Posterior cingulate gyrus (tissue), 11 donors: ENCODE measurements around the gene SAMHD1.
"Not testable (repeated sequence)": the region's sequence is repeated elsewhere in the genome, so short reads cannot be mapped to it uniquely, and the experiment has no call there.

ENCODE experiments used
- DNase-seq, 10 donors: peaks; one replicate each; pipeline versions ENCODE4 v3.0.0 to v3.0.0-alpha.2; 2020 to 2021; ENCODE audit warnings: mixed read lengths in 3 of 10
- intact Hi-C: fragments of 100-400 bp; cut with DNase I; formaldehyde crosslinking; loops from one replicate; pipeline ENCODE4 v1.15.1; 2023

SAMHD1 gene

DNA sequence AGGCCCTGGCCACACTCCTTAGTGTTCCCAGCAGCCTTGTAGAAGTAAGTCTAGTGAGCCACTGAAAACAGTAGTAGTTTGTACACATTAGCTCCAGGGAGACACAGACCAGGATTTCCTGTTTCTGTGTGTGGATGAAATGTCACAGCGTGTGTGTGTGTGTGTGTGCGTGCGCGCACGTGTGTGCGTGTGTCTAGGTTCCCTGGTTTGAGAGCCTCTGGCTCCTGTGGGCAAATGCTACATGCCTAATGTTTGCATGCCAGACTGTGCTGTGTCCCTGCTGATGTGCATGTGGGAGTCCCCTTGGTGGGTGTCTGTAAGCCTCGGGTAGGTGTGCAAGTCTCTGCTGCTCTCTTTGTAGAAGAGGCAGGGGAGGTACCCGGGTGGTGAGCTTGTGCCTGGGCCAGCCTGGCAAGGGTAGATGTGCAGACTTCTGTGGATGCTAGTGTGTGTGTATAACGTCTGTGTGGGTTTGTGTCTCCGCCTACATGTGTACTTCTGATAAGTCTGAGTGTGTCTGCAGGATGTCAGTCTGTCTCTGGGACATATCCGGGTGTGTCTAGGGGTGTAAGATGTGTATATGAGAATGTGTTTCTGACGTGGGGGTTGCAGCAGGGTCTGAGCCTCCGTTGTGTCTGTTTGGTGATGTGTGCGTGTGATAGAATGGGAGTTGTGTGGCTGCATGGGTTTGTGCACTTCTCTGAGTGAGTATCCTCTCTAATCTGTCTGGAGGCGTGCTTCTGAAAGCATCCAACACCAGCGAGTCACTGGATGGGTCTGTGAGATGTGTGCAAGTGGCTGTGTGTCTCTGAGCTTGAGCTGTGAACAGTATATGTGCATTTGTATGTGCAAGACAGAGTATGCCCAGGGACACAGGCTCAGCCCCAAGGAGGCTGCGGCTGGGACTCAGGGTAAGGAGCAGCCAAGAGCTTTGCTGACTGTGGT is 94.5 kb downstream of the SAMHD1 start:
- no peak for DNase-seq
- intact Hi-C loops: no loop called here

DNA sequence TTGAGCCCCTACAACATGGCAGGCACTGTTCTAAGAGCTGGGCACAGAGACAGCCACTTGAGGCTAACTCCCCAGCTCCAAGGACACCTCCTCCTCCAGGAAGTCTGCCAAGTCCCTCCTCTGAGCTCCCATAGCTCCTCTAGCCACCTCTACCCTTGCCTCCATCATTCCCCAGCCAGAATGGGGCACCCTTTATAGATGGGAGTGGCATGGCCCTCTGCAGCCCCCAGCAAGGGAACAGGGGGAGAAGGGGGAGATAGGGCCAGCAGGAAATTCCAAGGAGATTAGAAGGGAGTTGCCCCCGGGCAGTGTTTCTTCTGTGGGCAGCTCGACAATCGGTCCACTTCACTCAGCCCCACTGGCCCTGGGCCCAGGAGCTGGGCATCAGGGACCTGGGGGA is 95.3 kb downstream of the SAMHD1 start:
- no peak for DNase-seq
- intact Hi-C loops: no loop called here

GRCh38 chr20:36855241-36855657 is 96.3 kb downstream of the SAMHD1 start:
- DNase-seq: no peak
- intact Hi-C loops: no loop called here

- intact Hi-C loops: no loop called here
- DNase-seq: no peak
These were observed 96.9 kb downstream of the SAMHD1 start for GRCh38 chr20:36854348-36855240.

GRCh38 chr20:36852187-36852586 is 99.3 kb downstream of the SAMHD1 start:
- intact Hi-C loops: no loop called here
- peak; percentile 47 to 95 (median 64) for DNase-seq

DNA sequence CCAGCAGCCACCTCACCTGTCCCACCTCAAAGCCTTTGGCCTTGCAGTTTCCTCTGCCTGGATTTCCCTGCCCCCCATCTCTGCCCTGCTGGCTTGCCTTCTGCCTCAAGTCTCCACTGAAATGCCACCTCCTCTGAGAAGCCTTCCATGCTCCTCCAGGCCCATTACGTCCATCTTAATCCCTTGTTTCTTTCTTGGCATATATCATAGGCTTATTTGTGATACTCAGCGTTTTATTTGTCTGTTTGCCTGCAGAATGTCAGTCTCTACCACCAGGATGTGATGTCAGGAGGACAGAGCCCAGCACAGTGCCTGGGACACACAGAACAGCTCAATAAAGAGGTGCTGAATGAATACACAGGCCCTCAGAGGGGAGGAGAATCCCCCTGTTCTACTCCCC is 100.0 kb downstream of the SAMHD1 start:
- intact Hi-C loops: no loop called here
- DNase-seq: no peak

DNA sequence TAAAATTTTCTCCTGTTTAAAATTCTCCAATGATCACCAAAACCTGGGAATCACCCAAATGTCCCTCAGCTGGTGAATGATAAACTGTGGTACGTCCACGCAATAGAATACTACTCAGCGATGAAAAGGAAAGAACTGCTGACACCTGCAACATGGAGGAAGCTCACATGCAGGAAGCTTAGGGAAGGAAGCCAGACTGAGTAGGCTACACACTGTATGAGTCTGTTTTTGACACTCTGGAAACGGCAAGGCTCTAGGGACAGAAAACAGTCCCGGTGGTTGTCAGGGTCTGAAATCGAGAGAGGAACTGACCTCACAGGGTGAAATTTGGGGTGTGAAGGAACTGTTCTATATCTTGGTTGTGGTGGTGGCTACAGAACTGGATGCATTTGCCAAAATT is 100.7 kb downstream of the SAMHD1 start:
- no peak for DNase-seq
- intact Hi-C loops: no loop called here

- DNase-seq: no peak
- intact Hi-C loops: no loop called here
These were observed 102.0 kb downstream of the SAMHD1 start for GRCh38 chr20:36849333-36850065.

- DNase-seq: no peak
- intact Hi-C loops: no loop called here
These were observed 102.8 kb downstream of the SAMHD1 start for GRCh38 chr20:36848677-36849076.

DNA sequence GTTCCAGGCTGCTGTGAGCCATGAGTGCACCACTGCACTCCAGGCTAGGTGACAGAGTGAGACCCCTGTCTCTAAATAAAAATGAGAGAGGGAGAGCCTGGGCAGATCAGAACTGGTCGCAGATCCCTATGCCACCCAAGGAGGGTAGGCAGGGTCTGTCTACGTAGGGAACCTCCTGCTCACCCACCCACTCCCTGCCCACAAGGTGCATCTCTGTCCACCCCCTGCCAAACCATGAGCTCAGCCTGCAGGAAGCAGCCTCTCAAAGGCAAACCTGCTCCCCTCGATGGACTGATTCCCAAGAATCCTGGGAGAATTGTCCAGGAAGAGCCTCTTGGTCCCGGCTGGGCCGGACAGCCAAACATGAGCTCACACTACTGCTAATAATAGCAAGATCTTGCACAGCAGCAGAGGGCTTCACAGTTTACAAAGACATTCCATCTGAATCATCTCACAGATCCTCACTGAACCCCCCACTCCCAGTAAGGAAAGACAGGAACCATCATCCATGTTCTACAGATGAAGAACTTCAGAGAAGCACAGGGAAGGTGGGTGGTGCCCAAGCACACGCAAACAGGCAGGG is 103.3 kb downstream of the SAMHD1 start:
- intact Hi-C loops: no loop called here
- no peak for DNase-seq

DNA sequence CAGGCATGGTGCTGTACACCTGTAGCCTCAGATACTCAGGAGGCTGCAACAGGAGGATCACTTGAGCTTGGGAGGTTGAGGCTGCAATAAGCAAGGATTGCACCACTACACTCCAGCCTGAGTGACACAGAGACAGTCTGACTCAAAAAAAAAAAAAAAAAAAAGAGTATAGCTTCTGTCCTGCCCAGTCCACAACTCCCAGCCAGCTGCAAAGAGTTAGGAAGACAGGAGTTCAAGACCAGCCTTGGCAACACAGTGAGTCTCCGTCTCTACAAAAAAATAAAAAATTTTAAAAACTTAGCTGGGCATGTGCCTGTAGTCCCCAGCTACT is 103.8 kb downstream of the SAMHD1 start:
- no peak for DNase-seq
- intact Hi-C loops: no loop called here

GRCh38 chr20:36847009-36847709 is 104.3 kb downstream of the SAMHD1 start:
- peak in 6 of 10 donors; percentile 52 to 96 (median 72) for DNase-seq
- intact Hi-C loops: no loop called here

DNA sequence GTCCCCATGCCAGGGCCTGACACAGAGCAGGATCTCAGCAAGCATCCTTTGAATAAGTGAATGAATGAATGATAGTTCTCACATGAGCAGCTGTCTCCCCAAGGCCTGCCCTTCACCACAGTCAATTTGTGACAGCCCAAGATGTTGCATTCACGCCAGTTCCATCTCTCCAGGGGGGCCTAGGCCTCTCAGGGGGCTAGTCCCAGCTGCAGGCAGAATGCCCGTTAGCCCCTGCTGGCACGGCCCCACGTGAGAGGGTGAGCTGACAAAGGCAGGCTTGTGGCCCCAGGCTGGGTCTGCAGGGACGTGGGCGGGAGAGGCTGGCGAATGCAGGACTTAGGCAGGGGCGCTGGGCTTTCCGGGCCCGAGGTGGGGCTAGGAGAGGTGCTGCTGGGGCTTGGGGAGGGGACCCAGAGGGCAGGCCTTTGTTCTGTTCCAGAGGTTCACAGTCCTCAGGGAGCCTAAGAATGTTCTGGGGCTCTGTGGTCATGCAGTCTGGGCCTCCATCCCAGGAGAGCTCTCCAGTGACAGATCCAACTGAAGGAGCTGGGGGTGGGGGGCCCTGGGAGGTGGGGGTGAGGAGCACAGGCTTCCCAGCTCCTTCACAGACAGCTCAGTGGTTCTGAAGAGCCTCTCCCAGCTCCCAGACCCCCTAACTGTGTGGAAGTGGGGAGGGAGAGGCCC is 106.1 kb downstream of the SAMHD1 start:
- intact Hi-C loops: no loop called here
- peak in 7 of 10 donors; percentile 59 to 95 (median 70) for DNase-seq

DNA sequence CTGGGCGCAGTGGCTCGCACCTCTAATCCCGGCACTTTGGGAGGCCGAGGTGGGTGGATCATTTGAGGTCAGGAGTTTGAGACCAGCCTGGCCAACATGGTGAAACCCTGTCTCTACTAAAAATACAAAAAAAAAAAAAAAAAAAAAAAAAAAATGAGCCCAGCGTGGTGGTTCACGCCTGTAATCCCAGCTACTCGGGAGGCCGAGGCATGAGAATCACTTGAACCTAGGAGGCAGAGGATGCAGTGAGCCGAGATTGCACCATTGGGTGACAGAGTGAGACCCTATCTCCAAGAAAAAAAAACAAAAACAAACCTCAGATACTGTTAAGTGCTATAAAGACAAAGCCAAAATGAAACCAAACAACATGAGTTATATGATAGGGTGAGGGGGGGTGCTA is 110.5 kb downstream of the SAMHD1 start:
- intact Hi-C loops: not testable (repeated sequence)

More for the DNA sequence above, 110.5 kb downstream of the SAMHD1 start:
- not testable (repeated sequence) for DNase-seq
